Measurements from ENCODE around the gene MOB2.

Gene MOB2

GRCh38 chr11:1455763-1456060, 30.9 kb downstream of the MOB2 start:
- no peak for DNase-seq

DNA sequence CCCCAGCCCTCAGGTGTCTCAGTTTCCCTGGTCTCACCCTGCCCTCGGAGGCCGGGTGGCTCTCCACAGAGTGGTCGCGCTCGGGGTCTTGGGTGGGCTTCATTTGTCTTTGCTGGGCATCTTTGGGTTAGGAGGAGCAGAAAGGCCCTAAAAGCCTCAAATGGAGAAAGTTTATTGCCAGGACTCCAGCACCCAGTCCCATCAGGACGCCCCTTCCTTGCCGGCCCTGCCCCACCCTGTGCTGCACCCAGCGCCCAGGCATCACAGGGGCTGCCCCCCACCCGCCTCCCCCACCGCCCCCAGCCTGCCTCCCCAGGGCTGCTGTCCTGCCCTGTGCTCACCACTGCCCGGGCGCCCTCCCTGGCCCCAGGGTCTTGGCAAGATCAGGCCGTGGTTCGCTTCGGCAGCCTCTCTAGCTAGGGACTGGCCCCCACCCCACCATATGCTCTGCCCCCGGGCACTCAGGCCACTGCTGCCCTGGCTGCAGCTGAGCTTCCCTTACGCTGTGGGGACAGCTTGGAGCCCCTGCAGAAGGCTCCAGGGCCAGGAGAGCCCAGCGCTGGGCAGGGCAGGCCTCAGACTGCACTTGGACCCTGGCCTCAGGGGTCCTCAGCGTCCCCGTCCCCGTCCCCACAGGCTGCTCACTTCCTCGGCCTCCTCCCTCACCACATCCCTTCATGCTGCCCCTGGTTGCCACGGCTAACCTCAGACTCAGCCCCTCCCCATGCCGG, 31.4 kb downstream of the MOB2 start:
- DNase-seq, result no peak

GRCh38 chr11:1454576-1454975, 32.0 kb downstream of the MOB2 start:
- no peak for DNase-seq

DNA sequence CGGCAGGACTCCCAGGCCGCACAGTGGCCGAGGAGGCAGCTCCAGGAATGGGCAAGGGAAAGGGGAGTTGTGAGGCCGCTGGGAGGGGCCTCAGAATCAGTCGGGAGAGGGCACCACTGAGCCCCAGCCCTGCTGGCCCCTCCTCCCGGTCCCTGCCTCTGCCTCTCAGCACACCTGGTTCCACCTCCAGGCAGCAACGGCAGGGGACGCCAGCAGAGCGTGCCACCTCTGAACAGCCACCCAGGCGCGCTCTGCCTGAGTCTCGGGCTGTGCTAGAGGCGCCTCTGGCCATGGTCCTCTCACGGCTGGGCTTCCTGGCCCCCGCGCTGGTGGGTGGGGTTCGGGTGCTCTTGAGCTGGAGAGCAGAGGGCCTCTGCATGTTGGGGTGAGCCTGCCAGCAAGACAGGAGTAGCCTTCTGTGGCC, 33.0 kb downstream of the MOB2 start:
- DNase-seq, result no peak

DNA sequence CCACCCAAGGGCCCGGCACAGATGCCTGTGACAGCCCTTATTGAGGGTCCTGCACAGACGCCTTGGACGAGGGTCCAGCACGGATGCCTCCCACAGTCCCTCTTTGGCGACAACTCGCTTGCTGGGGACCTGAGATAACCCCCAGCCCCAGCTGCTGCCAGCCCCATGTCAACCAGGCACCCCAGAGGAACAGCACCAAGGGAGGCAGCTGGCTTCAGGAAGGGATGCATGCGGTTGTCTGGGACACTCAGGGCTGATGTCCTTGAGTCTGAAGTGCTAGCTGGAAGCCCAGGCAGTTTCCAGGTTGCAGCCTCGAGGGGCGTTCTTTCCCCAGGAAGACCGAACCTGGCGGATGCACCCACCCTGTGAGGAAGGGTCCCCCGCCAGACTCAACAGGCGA, 33.8 kb downstream of the MOB2 start:
- DNase-seq, result no peak

DNA sequence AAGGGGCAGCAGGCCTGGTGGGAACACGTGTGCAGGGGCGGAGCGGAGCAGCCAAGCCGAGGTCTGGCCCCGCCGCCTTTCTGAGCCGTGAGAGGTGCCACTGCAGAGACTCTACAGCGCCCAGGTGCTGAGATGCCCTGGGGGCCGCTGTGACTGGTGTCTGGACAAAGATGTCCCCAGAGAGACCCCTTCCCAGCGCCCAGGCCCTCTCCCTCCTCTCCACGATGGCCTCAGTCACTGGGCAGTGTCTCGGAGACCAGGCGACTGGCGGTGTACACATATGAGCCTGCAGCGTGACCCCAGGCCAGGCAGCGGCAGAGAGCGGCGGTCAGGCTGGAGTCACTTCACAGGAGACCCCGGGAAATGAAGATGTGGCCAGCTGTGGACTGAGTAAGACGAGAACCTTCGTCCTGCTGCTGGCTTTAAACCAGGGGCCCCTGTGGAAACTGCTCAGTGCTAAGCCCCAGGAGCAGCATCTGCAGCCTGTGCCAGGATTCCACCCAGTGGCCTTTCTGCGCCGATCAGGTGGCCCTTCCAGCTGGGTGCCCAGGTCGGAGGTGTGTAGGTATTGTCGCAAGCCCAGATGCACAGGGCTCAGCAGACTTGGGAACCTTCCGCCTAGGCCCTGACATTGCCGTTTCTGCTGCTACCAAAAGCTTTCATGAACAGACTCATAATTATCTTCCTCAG, 34.7 kb downstream of the MOB2 start:
- no peak for DNase-seq

- DNase-seq, result no peak
Observed at GRCh38 chr11:1450949-1451710, 35.4 kb downstream of the MOB2 start.

GRCh38 chr11:1450344-1450875, 36.2 kb downstream of the MOB2 start:
- no peak for DNase-seq

GRCh38 chr11:1449490-1450243, 36.9 kb downstream of the MOB2 start:
- no peak for DNase-seq

DNA sequence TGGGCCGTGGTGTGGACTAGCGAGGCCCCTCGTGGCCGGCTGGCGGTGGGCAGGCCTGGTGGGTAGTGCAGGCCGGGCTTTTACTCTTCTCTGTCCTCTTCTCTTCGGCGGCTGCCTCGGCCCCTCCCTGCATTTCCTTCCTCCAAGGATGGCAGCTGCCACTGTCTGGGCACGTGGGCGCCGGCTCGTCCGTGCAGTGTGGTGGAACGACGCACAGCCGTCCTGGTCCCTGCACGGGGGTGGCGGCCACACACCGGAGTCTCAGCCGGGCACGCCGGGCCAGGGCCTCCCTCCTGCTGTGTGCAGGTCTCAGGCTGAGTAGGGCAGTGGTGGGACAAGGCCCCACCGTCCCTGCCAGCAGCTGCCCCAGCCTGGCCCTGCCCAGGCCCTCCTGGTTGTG, 37.7 kb downstream of the MOB2 start:
- DNase-seq, result no peak

DNA sequence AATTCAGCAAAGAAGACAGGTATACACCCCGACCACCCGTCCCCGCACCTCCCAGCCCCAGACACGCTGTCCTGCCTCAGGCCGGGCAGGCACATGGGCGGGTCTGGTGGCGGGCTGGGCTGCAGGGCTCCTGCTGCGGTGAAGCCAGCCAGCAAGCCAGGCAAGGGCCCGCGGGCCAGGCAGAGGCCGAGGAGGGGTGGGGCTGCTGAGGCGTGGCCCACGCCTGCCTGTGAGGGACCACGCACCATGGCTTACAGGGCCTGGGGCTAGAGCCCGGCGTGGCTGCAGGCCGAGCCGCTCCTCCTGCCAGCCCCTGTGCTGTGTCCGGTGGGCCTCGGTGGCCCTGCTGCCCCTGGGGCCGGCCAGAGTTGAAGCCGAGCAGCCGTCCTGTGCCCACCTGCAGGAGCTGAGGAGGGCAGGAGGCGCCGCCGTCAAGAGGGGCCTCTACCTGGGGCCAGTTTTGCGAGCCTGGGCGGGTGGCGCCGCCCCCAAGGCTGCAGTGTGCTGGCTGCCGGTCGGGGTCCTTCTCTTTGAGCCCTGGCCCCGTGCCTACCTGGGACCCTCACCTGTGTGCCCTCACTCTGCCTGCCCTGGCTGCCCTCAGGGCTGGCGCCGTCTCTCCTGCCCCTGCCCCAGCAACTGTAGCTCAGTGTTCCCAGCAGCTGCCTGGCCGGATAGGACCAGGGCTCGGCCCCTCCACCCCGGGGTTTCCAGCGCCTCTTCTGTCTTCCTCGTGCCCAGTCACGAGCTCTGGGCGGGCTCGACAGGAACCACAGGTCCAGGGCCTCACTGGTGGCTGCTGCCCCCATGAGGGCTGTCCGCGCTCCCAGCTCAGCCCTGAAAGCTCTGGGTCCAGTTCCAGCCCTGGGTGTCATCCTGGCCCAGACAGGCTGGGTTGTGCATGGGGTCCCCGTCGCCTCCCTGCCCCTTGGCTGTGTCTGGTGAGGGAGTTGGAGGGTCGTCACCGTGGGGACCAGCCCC, 38.4 kb downstream of the MOB2 start:
- DNase-seq, result no peak

GRCh38 chr11:1446623-1447022, 40.0 kb downstream of the MOB2 start:
- DNase-seq, result no peak

- DNase-seq, result no peak
Observed at GRCh38 chr11:1445741-1446445, 40.7 kb downstream of the MOB2 start.

DNA sequence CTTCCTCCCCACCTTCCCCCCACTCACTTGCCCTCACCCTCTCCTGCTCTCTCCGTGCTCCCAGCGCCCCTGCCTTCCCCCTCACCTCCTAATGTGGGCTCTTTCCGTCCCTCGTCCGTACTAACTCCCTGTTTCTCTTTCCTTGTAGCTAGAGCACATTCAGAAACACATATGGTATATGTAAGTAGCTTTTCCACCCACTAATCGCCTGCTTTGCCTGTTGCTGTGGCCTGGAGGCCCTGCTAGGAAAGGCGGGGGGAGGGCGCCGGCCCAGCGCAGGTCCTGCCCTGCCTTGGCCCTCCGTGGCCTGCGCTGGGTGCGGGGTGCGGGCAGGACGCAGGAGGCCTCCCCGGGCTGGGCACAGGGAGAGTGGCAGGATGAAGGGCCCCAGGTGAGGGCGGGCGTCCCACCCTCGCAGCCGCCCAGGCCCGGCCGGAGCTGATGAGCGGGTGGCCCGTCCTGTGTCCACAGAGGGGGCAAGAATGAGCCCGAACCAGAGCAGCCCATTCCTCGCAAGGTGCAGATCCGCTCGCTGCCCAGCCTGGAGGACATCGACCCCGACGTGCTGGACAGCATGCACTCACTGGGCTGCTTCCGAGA, 41.7 kb downstream of the MOB2 start:
- DNase-seq, result no peak

GRCh38 chr11:1444321-1444720, 42.3 kb downstream of the MOB2 start:
- DNase-seq, result no peak

- DNase-seq, result no peak
Observed at GRCh38 chr11:1443737-1444136, 42.8 kb downstream of the MOB2 start.

- DNase-seq, result no peak
Observed at GRCh38 chr11:1442807-1443366, 43.7 kb downstream of the MOB2 start.

GRCh38 chr11:1442163-1442562, 44.4 kb downstream of the MOB2 start:
- DNase-seq, result no peak

- DNase-seq, result no peak
Observed at GRCh38 chr11:1440496-1440895, 46.1 kb downstream of the MOB2 start.

- no peak for DNase-seq
Observed at GRCh38 chr11:1440066-1440465, 46.5 kb downstream of the MOB2 start.

All from fibroblast of skin of back (primary cell).